Keratinocyte (primary cell): Measurements from ENCODE around the gene CISH. TPM values are rescaled to one million over a fixed set of nuclear protein-coding genes. Genes with fewer than 3 reads are reported as not detected.

ENCODE experiments used
- DNase-seq: peaks from one replicate; pipeline ENCODE4 v3.0.0-alpha.2; 2011; ENCODE audit warnings: low read depth, missing footprints, low spot score
- FAIRE-seq: peaks from 2 replicates; lab custom pipeline; 2011; peaks lifted over from hg19 to GRCh38; lab: Jason Lieb, UNC
- H2AFZ ChIP-seq: 2 replicates; pipeline ENCODE4 v1.6.0; 2012; ENCODE audit warnings: low read length, control low read depth, inconsistent platforms; ENCODE audit not compliant: control insufficient read depth
- H3K27ac ChIP-seq: 2 replicates; pipeline ENCODE4 v1.5.1; 2011; ENCODE audit warnings: low read length; ENCODE audit not compliant: control insufficient read depth, insufficient read depth
- H3K27me3 ChIP-seq: 3 replicates; pipeline ENCODE4 v1.6.0; 2011; ENCODE audit warnings: low read length; ENCODE audit not compliant: control insufficient read depth, insufficient read depth; ENCODE audit errors: extremely low read depth
- H3K36me3 ChIP-seq, 2 experiments: 2 replicates in 1 of 2; 3 replicates in 1 of 2; pipeline ENCODE4 v1.5.1; 2011; ENCODE audit warnings: low read length in 2 of 2, mild to moderate bottlenecking in 1 of 2; ENCODE audit not compliant: control insufficient read depth in 2 of 2, insufficient read depth in 2 of 2; ENCODE audit errors: extremely low read depth in 1 of 2
- H3K4me1 ChIP-seq: 3 replicates; pipeline ENCODE4 v1.5.1; 2011; ENCODE audit warnings: low read length; ENCODE audit not compliant: control insufficient read depth, insufficient read depth; ENCODE audit errors: extremely low read depth
- H3K4me2 ChIP-seq: 3 replicates; pipeline ENCODE4 v1.6.0; 2011; ENCODE audit warnings: low read depth, low read length; ENCODE audit not compliant: control insufficient read depth, insufficient read depth; ENCODE audit errors: extremely low read depth
- H3K4me3 ChIP-seq, 3 experiments: fragments of 200-600 bp in 1 of 3; sonication (generic) in 1 of 3; 2 replicates in 2 of 3; 3 replicates in 1 of 3; pipeline ENCODE4 v1.5.1; 2011 to 2016; ENCODE audit warnings: low read length in 3 of 3, mild to moderate bottlenecking in 3 of 3, control low read depth in 2 of 3, inconsistent platforms in 1 of 3, low read depth in 1 of 3, mixed read lengths in 1 of 3, mixed run types in 1 of 3, moderate library complexity in 1 of 3; ENCODE audit not compliant: control insufficient read depth in 2 of 3, insufficient read depth in 2 of 3; ENCODE audit errors: extremely low read depth in 1 of 3
- H3K79me2 ChIP-seq: 2 replicates; pipeline ENCODE4 v1.6.0; 2012; ENCODE audit warnings: low read length; ENCODE audit not compliant: control insufficient read depth, insufficient read depth
- H3K9ac ChIP-seq: 3 replicates; pipeline ENCODE4 v1.6.0; 2011; ENCODE audit warnings: low read length; ENCODE audit not compliant: control insufficient read depth, insufficient read depth; ENCODE audit errors: extremely low read depth
- H3K9me1 ChIP-seq: 3 replicates; pipeline ENCODE4 v1.6.0; 2011; ENCODE audit warnings: low read length; ENCODE audit not compliant: control insufficient read depth, insufficient read depth; ENCODE audit errors: extremely low read depth
- H3K9me3 ChIP-seq: 2 replicates; pipeline ENCODE4 v1.5.1; 2012; ENCODE audit warnings: low read depth, low read length; ENCODE audit not compliant: control insufficient read depth
- H4K20me1 ChIP-seq: 3 replicates; pipeline ENCODE4 v1.6.0; 2011; ENCODE audit warnings: low read length; ENCODE audit not compliant: control insufficient read depth, insufficient read depth; ENCODE audit errors: extremely low read depth
- EZH2 ChIP-seq: IDR thresholded peaks from one replicate; pipeline ENCODE4 v1.6.1; 2012; ENCODE audit warnings: inconsistent platforms, mild to moderate bottlenecking, low read length, moderate library complexity
- dilution Hi-C: fragments of 300-500 bp; cut with MboI; formaldehyde crosslinking; loops from one replicate; pipeline ENCODE4 v1.7.0; 2020; ENCODE audit warnings: low sequenced_read_pairs; ENCODE audit not compliant: extremely low pct_ligation_motif_present
- polyA plus RNA-seq, 5 experiments: library from polyadenylated mRNA; depleted of rRNA in 3 of 5; stranded (reverse) in 3 of 5; stranded (forward) in 1 of 5; unstranded in 1 of 5; fragments of >200 nt; gene quantifications; 1 replicate in 1 of 5; 2 replicates in 3 of 5; 3 replicates in 1 of 5; pipeline versions ENCODE4 v1.2.1 to v1.2.3, GENCODE V29; 2011 to 2012; ENCODE audit warnings: missing spikeins in 2 of 5, low read depth in 1 of 5, low replicate concordance in 1 of 5
- TF ChIP-seq, protein P1 (sequence below), 3 experiments: IDR thresholded peaks in 1 of 3; conservative IDR thresholded peaks in 1 of 3; optimal IDR thresholded peaks in 1 of 3; 2 replicates in 2 of 3; 3 replicates in 1 of 3; pipeline versions ENCODE3 to v1.5.1; 2011; ENCODE audit warnings: low read length in 3 of 3, mild to moderate bottlenecking in 3 of 3, moderate library complexity in 2 of 3, control low read depth in 1 of 3, inconsistent platforms in 1 of 3; ENCODE audit not compliant: insufficient read depth in 2 of 3; ENCODE audit errors: extremely low read depth in 1 of 3

The CISH gene
- polyA plus RNA-seq, 1 donor (not counting 4 experiments of a cell fraction or from before 2014, with no cell fraction given), result 1.8 TPM

DNA sequence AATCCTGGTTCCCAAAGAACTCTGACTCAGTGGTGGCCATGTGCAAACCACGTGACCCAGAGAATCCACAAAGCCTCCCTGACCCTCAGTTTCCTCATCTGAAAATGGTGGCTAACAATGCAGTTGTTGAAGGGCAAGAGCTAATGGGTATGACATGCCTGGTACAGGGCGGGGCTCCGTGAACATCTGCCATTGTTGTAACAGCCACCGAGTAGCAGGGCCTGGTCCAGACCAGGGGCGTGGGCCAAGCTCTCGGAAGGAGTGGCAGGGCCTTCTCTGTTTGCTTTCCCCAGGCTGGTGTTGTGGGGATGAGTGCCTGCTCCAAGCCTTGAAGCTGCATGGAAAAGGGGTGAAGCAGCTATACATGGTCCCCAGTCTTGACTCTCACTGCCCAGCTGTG is 18.8 kb upstream of the CISH start:
- H3K27me3 ChIP-seq, result no peaks in the 10 kb centered on the region
- peaks cover 67% of the 10 kb centered on the region for H3K4me1 ChIP-seq
- no peak overlapping the region for H3K9ac ChIP-seq
- dilution Hi-C loops, result no loop called here
- no peak overlapping the region for H3K4me2 ChIP-seq
- DNase-seq (no peak), FAIRE-seq (no peak)
- H2AFZ ChIP-seq, result no peak overlapping the region
- no peak overlapping the region for H3K27ac ChIP-seq
- H3K9me3 ChIP-seq, result no peaks in the 10 kb centered on the region
- H3K9me1 ChIP-seq, result peaks cover 3% of the 10 kb centered on the region
- no peaks in the 10 kb centered on the region for H4K20me1 ChIP-seq
- TF ChIP-seq, protein P1, sequence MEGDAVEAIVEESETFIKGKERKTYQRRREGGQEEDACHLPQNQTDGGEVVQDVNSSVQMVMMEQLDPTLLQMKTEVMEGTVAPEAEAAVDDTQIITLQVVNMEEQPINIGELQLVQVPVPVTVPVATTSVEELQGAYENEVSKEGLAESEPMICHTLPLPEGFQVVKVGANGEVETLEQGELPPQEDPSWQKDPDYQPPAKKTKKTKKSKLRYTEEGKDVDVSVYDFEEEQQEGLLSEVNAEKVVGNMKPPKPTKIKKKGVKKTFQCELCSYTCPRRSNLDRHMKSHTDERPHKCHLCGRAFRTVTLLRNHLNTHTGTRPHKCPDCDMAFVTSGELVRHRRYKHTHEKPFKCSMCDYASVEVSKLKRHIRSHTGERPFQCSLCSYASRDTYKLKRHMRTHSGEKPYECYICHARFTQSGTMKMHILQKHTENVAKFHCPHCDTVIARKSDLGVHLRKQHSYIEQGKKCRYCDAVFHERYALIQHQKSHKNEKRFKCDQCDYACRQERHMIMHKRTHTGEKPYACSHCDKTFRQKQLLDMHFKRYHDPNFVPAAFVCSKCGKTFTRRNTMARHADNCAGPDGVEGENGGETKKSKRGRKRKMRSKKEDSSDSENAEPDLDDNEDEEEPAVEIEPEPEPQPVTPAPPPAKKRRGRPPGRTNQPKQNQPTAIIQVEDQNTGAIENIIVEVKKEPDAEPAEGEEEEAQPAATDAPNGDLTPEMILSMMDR (optimal IDR thresholded peaks at IDR 0.05 in 1 of 3, IDR thresholded peaks at IDR 0.05 in 1 of 3, conservative IDR thresholded peaks at IDR 0.05 in 1 of 3; ENCODE audit: extremely low read depth in 1 of 3, insufficient read depth in 2 of 3, low read length in 3 of 3), result no peak
- no peak for TF ChIP-seq EZH2
- H3K4me3 ChIP-seq, result no peak overlapping the region
- peaks cover 90% of the 10 kb centered on the region for H3K79me2 ChIP-seq
- peaks cover 13 to 15% of the 10 kb centered on the region in 2 experiments for H3K36me3 ChIP-seq

DNA sequence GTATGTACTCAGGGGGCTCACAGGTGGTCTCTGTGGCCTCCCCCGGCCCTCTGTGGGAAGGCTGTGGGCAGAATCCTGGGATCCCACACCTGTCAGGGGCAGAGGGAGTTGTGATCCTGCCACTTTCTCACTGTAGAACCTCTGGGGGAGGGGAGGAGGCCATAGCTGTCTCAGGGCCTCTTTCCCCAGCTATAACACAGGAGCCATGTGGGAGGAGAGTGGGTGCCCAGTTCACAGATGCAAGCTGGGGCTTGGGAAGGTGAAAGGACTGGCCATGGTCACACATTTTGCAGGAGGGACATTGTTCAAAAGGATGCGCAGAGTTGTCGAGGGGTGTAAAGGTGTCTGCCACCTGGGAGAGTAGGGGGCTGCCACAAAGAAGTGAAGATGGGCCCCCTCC is 17.0 kb upstream of the CISH start:
- H3K4me2 ChIP-seq, result no peak overlapping the region

More for the DNA sequence above, 17.0 kb upstream of the CISH start:
- Histone ChIP-seq H3K9ac (no peak overlapping the region), H3K4me1 (peaks cover 84% of the 10 kb centered on the region), H3K4me3 (no peak overlapping the region), H2AFZ (no peak overlapping the region), H3K27ac (no peak overlapping the region), H3K27me3 (no peaks in the 10 kb centered on the region), H4K20me1 (no peaks in the 10 kb centered on the region), H3K36me3 (peaks cover 11 to 17% of the 10 kb centered on the region in 2 experiments), H3K79me2 (peaks cover 88% of the 10 kb centered on the region), H3K9me1 (peaks cover 4% of the 10 kb centered on the region), H3K9me3 (no peaks in the 10 kb centered on the region)
- DNase-seq, result no peak
- FAIRE-seq, result no peak
- dilution Hi-C loops, result no loop called here
- no peak for TF ChIP-seq EZH2
- TF ChIP-seq, protein P1 (optimal IDR thresholded peaks at IDR 0.05 in 1 of 3, IDR thresholded peaks at IDR 0.05 in 1 of 3, conservative IDR thresholded peaks at IDR 0.05 in 1 of 3; ENCODE audit: extremely low read depth in 1 of 3, insufficient read depth in 2 of 3, low read length in 3 of 3), result no peak
